Stimulated activated CD8-positive, alpha-beta memory T cell treated with anti-CD3 and anti-CD28 coated beads, Interleukin-15, amount 100 ng/mL, for 1 hour (primary cell): ENCODE measurements around the gene LAG3.

ENCODE experiments used
- DNase-seq: peaks from one replicate; pipeline ENCODE4 v3.0.0-alpha.2; 2020; ENCODE audit warnings: low read depth

Gene LAG3

DNA sequence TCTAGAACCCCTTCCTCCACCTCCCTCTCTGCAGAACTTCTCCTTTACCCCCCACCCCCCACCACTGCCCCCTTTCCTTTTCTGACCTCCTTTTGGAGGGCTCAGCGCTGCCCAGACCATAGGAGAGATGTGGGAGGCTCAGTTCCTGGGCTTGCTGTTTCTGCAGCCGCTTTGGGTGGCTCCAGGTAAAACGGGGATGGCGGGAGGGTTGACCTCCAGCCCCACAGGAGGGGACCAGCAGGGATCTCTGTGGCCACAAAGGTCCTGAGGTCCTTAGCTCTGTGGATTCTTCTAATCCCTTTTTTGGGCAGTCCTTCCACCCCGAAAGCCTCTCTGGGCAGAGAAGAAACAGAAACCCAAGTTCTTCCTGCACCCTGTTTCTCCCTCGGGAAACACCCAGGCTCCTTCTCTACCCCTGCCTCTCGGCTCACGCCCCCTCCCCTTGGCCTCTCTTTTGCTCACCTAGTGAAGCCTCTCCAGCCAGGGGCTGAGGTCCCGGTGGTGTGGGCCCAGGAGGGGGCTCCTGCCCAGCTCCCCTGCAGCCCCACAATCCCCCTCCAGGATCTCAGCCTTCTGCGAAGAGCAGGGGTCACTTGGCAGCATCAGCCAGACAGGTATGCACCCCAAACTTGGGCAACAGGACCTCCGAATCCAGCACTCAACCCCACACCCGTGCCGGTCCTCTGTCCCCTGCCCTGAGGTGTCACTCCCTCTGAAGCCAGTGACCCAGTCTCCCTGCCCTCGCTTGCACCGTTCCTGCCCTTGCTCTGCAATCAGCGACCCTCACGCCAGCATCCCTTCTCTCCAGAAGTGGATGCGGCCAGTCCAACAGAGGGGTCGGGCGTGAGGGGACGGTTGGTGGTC is 638 bp downstream of the LAG3 start:
- no peak for DNase-seq

DNA sequence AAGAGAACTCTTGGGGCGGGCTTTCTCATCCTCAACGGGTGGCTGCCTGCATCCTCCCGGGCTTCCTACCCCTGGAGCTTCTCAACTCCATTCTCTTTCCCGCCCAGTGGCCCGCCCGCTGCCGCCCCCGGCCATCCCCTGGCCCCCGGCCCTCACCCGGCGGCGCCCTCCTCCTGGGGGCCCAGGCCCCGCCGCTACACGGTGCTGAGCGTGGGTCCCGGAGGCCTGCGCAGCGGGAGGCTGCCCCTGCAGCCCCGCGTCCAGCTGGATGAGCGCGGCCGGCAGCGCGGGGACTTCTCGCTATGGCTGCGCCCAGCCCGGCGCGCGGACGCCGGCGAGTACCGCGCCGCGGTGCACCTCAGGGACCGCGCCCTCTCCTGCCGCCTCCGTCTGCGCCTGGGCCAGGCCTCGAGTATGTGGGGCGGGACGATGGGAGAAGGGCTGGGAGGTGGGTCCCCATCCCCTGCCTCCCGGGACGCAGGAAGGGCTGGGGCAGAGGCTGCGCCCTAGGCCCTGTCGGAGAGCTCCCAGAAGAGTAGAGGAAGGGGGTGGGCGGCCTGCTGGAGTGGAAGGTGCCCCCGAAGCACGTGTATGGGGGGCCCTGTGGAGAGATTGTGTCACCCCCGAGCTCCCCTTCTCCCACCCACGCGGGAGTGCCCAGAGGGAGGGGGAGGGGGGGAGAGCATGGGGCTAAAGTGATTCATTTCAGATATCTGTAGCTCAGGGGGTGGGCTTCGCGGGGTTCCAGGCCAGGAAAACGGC is 1.5 kb downstream of the LAG3 start:
- DNase-seq, result no peak

DNA sequence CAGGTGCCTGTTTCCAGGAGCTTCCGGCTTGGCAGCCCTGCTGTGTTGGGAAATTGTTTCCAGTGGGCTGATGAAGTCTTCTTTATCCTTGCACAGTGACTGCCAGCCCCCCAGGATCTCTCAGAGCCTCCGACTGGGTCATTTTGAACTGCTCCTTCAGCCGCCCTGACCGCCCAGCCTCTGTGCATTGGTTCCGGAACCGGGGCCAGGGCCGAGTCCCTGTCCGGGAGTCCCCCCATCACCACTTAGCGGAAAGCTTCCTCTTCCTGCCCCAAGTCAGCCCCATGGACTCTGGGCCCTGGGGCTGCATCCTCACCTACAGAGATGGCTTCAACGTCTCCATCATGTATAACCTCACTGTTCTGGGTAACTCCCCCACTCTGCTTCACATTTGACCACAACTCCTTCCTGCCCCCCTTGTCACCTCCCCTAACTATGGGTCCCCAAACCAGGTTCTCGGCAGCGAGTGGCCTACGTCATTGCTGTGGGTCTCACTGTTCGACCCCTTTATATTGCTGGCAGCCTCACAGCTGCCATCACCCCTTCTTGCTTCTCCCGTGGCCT is 2.3 kb downstream of the LAG3 start:
- DNase-seq, result no peak

DNA sequence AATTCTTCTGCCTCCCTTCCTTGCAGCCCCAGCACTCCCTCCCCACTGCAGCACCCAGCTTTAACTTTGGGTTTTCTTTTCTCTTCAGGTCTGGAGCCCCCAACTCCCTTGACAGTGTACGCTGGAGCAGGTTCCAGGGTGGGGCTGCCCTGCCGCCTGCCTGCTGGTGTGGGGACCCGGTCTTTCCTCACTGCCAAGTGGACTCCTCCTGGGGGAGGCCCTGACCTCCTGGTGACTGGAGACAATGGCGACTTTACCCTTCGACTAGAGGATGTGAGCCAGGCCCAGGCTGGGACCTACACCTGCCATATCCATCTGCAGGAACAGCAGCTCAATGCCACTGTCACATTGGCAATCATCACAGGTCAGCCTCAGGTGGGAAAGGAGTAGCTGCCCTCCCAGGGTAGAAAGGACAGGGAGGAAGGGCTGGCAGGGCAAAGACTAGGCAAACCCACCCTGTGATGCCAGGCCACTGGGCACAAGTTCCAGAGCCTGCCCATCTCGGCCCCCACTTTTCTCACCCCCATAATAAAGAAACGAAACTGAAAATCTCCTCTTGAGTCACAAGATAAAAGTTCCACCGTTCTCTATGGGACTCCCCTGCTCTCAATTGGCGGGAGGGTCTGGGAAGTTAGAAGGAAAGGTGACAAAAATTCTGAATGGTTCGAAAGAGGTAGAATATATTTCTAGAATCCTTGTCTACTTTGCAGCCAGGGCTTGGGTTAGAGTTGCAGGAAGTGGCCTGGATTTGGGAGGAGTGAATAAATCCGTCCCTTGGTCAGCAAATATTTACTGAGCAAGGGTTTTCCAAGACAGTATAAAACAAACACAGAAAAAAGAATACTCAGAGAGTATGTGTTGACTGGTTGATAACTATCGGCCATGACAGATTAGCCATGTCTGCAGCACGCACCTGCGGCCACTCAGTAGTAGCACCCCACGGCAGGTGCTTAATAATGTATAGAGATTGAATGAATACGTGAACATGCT is 3.2 kb downstream of the LAG3 start:
- DNase-seq, result no peak

DNA sequence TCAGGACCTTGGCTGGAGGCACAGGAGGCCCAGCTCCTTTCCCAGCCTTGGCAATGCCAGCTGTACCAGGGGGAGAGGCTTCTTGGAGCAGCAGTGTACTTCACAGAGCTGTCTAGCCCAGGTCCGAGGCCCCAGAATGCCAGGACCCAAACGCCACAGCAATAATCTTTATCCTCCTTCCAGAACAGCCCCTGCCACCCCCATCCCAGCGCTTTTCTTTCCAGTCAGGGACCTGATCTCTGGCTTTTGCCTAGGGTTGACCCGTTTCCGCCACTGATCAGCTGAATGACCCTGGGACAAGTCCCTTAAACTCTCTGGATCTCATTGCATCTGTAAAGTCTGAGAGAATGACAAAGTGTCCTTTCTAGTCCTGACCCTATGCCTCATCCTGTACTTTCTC is 5.1 kb downstream of the LAG3 start:
- no peak for DNase-seq

DNA sequence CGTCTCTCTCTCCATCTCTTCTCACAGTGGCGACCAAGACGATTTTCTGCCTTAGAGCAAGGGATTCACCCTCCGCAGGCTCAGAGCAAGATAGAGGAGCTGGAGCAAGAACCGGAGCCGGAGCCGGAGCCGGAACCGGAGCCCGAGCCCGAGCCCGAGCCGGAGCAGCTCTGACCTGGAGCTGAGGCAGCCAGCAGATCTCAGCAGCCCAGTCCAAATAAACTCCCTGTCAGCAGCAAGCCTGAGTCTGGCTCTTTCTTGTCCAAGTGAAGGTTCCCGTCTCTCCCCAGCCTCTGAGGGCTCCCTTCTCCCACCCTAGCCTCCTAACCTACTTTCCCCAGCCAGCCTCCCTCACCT is 5.9 kb downstream of the LAG3 start:
- no peak for DNase-seq

DNA sequence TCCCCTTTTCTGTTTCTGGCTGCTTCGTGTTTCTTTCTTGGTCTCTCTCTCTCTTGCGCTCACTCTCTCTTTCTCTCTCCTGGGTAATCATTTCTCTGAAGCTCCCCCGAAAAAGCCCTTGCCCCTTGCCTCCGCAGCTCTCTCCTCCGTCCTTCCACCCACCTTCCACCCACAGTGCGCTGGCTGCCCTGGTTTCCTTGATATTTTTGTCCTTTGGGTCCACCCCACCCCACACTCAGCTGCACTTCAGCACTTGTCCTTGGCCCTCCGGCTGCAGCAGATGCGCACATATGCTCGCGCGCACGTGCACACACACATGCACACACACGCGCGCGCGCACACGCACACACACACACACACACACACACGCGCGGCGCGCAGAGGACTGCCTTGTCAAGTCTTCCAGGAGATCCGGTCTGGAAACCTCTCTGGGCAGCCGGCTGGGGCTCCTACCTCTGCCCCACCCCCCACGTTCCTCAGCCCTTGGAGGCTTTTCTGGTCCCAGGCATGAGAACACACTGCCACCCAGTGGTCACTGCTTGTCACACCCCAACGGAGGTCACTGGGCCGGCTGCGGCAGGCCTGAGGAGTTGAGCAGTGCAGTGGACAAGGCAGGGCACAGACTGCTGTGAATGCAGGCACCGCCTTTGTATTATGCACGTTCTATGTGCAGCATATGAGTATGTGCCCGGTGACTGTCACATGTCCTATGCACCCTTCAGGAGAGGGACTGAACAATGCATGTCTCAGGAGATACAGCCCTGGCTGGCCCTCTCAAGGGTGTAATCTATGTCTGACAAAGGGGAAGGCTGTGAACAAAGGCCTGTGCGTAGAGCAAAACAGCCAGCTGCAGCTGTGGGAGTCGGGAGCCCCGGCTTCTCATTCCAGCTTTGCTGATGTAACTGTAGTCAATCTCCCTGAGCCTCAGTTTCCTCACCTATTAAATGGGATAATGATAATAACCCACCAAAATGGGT is 6.5 kb downstream of the LAG3 start:
- DNase-seq, result peak; percentile 77

DNA sequence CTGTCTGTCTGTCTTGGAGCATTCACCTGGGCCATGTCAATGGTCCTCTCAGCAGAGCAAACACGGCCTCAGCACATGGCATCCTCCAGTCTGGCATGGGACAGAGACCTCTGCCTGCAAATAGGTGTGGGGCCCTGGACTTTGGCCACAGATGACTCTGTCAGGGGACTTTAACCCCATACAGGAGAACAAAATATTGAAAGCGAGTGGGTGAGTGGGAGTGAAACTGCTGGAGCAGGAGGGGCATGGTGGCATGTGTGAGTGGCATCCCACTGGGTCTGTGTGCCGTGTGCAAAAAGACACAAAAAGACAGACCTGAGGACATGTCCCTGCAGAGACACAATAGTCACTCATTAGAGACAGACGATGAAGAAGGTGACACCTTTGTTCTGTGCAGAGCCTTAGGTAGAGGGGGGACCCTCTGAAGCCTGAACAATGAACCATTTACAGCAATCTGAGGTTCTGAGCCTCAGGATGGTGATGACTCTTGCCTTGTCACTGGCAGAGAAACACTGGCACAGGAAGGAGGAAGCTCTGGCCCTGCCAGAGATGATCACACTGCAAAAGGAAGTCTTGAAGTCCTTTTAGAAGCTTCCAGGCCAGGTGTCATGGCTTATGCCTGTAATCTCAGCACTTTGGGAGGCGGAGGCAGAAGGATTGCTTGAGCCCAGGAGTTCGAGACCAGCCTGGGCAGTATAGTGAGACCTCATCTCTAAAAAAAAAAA is 7.5 kb downstream of the LAG3 start:
- DNase-seq, result no peak

DNA sequence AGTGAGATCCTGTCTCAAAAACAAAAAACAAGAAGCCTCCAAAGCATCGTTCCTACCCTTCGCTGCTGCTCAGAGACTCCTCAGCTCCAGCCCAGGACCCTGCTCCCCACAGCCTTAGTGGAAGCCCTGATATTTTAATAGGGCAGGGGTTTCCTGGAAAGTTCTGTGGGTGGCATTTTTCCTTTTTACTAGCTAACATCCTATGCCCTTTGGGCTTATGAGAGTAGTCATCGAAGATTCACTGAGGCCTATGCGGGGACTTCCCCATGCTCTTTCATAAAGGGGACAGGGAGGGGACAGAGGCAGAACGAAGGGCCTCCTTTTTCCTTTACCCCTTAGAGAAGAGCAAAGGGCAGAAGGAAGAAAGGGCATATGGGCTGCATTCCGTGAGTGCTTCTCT is 8.3 kb downstream of the LAG3 start:
- no peak for DNase-seq

DNA sequence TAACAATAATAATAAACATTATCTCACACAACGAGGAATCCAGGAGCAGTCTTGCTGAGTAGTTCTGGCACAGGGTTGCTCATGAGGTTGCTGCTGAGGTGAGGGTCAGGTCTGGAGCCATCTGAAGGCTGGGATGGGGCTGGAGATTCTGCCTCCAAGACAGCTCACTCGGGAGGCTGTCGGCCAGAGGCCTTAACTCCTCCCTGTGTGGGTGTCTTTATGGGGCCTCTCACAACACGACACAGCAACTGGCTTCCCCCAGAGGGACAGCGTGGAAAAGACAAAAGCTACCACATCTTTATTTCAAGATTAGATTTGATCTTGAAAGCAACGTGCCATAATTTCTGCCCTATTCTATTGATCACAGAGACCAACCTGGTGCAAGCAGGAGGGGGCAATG is 9.8 kb downstream of the LAG3 start:
- DNase-seq, result no peak

DNA sequence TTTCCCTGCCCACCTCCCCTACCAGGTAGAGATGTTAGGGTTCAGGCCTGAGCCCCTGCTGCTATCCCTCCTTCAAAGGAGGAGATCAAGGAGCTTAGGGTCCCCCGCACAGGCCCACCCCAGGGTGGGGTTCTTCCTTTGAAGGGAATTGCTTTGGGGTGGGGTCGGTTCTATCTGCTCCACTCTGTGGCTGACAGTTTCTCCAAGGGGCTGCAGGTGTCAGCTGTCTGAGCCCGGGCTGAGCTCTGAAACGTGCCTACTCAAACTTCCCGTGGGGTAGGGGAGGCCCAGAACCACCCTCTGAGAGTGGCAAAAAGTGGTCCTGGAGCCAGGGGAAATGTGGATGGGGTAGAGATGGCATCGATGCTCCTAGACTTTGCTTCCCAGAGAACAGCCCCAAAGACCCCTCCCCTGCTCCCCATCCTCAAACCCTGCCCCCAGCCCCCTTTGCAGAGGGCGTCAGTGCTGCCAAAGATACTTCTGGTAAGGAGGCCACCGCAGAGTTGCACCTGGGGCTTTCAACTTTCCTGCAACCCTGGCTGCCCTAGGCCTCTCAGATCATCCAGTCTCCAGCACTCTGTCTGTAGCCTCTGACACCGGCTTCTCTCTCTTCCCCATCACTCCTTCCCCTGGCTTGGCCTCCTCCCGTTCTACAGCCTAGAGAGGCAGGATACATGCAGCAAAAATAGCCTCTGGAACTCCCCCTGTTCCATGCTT is 10.7 kb downstream of the LAG3 start:
- DNase-seq, result no peak

DNA sequence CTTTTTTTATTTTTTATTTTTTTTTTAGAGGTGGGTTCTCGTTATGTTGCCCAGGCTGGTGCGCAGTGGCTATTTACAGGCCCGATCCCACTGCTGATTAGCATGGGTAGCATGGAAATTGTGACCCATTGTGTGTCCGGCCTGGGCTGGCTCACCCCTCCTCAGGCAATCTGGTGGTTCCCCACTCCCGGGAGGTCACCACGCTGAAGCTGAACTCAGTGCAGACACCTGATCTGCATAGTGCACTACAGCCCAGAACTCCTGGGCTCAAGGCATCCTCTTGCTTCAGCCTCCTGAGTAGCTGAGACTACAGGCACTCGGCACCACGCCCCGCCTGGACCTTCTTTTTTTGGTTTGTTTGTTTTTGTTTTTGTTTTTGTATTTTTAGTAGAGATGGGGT is 11.5 kb downstream of the LAG3 start:
- DNase-seq, result no peak

DNA sequence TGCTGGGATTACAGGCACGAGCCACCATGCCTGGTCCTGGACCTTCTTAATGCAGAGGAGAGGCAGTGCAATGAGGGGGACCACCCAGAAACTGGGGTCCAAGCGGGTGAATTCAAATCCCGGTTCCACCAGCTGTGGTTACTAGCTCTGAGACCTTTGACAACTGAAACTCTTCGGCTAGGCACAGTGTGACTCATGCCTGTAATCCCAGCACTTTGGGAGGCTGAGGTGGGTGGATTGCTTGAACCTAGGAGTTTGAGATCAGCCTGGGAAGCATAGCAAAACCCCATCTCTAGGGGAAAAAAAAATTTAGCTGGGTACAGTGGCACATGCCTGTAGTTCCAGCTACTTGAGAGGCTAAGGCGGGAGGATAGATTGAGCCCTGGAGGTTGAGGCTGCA is 12.0 kb downstream of the LAG3 start:
- DNase-seq, result no peak

DNA sequence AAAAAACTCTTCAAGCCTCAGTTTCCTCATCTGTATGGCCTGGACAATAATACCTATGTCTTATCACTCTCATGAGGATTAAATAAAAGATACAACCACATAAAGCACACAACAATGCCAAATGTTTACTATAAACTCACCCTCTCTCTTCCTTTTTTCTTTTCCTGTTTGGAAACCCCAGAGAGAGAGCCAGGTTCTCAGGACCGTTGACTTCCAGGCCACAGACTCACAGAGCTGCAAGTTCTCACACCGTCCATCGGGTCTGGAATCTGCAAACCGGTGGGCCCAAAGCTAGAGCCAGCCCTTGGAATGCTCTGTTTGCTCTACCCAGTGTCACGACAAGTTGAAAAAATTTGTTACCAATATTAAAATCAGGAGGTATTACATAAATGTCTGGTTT is 12.4 kb downstream of the LAG3 start:
- no peak for DNase-seq

DNA sequence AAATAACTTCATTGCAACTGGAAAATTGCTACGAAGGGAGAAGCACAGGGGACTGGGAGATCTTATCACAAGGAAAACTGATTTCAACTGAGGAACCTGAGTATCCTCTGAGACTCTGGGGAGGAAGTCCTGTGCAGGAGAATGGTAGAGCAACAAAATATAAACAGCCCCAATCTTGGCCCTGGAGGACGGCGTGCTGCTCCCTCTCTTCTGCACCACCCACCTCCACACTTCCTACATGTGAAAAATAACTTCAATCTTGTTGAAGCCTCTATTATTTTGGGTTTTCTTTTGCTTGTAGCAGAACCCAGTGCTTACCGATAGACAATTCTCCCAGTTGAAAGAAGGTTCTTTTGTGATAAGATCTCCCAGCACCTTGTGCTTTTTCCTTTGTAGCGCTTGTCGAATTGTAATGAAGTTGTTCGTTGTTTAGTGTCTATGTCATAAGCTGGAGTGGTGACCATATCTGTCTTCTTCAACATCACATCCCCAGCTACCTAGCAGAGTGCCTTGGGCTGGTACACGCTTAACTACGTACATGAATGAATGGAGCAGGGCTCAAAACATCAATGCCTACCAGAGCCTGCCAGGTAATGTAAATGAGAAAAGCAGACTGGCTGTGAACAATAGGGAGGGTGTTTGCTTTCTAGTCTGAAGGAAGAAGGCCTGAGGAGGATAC is 14.2 kb downstream of the LAG3 start:
- no peak for DNase-seq

DNA sequence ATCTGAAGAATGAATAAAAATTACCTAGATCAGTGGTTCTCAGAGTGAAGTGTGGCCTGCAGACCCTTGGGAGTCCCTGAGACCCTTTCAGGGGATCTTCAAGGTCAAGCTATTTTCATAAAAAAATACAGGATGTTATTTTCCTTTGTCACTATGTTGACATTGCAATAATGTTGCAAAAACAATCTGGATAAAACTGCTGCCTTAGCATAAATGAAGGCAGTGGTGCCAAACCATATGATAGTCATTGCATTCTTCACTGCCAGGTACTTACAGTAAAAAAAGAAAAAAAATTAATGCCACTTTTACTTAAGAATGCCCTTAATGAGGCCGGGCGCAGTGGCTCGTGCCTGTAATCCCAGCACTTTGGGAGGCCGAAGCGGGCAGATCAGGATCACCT is 15.0 kb downstream of the LAG3 start:
- DNase-seq, result no peak

DNA sequence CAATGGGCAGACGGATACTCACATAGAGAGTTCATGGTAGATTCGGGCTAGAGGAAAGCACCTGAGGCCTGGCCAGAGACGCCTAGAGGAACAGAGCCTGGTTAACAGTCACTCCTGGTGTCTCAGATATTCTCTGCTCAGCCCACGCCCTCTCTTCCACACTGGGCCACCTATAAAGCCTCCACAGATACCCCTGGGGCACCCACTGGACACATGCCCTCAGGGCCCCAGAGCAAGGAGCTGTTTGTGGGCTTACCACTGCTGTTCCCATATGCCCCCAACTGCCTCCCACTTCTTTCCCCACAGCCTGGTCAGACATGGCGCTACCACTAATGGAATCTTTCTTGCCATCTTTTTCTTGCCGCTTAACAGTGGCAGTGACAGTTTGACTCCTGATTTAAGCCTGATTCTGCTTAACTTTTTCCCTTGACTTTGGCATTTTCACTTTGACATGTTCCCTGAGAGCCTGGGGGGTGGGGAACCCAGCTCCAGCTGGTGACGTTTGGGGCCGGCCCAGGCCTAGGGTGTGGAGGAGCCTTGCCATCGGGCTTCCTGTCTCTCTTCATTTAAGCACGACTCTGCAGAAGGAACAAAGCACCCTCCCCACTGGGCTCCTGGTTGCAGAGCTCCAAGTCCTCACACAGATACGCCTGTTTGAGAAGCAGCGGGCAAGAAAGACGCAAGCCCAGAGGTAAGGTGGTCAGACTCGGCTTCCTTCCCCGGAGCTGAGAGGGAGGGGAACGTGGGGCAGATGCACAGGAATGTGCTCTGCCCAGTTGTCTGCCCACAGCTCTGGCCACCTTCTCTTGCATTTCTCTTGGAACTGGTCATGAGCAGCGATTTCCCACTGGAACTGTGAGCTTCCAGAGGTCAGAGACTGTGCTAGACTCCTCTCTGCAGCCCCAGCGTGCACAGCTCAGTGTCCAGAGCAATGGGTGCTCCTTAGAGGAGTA is 16.9 kb downstream of the LAG3 start, which contains the start of gene CD4:
CD4 (plus strand) TSS at position 557 of the 953 bp plus-strand sequence. CDS start 10,611 bp downstream, outside the sequence.
- no peak for DNase-seq
